GM12872 (cell line): ENCODE data around the gene RBMS3.

Source experiments
- TF ChIP-seq, protein P1 (sequence below): IDR thresholded peaks from 3 replicates; pipeline ENCODE4 v1.5.1; 2011; ENCODE audit warnings: low read depth, mild to moderate bottlenecking, low read length, moderate library complexity; ENCODE audit not compliant: insufficient read depth

The RBMS3 gene

DNA sequence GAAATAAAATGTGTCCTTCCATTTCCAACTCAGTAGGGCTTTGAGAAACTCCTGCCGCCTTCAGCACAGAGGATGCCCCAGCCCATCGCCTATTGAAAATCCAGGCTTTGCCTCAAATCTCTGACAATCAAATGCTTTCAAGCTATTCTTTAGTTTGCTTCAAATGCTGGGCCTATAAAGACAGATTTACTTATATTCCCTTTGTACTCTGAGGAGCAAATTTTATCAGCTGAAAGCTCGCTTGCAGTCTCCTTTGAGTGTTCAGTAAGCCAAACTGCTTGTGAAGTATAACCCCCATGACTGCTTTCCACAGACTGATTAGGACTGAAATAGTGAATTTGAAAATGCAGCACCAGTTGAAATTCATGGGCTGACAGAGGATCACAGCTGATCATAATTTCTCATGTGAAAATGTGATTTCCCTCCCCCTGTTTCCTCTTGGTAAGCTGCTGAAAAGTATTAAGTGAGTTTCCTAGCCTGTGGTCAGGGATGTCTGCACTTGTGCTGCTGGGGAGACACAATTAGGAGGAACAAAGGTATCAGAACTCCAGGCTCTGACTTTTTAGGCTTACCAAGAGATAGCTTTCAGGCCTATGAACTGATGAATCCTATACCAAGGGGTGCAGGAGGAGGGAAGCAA, 762.2 kb downstream of the RBMS3 start:
- TF ChIP-seq, protein P1, sequence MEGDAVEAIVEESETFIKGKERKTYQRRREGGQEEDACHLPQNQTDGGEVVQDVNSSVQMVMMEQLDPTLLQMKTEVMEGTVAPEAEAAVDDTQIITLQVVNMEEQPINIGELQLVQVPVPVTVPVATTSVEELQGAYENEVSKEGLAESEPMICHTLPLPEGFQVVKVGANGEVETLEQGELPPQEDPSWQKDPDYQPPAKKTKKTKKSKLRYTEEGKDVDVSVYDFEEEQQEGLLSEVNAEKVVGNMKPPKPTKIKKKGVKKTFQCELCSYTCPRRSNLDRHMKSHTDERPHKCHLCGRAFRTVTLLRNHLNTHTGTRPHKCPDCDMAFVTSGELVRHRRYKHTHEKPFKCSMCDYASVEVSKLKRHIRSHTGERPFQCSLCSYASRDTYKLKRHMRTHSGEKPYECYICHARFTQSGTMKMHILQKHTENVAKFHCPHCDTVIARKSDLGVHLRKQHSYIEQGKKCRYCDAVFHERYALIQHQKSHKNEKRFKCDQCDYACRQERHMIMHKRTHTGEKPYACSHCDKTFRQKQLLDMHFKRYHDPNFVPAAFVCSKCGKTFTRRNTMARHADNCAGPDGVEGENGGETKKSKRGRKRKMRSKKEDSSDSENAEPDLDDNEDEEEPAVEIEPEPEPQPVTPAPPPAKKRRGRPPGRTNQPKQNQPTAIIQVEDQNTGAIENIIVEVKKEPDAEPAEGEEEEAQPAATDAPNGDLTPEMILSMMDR, result no peak

DNA sequence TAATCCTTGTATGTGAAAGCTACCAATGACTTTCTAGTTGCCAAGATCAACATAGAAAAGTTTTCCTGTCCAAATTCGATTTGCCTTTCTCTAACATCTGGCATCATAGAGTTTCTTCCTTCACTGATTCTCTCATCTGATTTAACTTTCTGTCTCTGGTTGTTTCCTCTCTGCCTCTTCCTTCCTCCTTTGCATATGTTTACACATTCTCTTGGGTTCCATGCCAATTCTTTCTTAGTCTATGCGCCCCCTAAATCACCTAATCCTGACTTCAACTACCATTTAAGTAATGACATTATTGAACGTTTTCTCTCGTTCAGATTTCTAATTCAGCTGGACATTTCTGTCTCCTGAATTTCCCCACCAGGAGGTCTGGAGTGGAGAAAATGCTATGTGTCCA, 763.6 kb downstream of the RBMS3 start:
- TF ChIP-seq, protein P1, result no peak

DNA sequence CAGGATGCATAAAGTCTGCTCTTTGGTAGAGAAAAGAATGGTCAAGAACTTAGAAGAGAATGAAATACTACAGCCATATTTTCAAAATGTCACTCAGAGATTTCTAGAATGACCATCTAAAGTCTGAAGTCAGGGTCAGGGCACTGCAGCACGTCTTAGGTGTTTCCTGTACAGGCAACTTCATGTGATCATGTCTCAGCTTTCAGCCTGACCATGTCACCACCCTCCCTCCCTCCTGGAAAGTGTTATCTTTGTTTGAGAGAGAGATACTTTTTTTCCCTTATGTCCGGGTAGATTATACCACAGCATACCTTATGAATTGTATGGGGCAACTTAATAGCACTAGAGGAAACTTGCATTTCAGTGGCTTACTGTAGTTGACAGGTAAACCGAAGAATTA, 767.6 kb downstream of the RBMS3 start:
- TF ChIP-seq, protein P1, result no peak

DNA sequence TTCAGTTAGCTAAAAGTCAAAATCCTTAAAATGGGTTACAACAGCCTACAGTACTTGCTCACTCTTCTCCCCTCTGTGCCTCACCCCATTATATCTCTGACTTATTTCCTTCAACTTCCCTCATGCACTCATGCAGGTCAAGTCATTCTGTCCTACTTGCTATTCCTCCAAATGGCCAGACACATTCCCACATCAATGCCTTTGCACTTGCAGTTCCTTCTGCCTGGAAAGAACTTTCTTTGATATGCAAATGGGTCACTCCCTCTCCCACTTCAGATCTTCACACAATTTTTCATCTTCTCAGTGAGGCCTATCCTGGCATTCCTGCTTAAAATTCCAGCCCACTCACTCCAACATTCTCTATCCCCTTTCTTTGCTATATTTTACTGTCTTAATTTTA, 778.4 kb downstream of the RBMS3 start:
- TF ChIP-seq, protein P1, result no peak
